Neuron (in vitro differentiated cells): ENCODE data around the gene PLEKHB2.
"Not testable (repeated sequence)": the region's sequence is repeated elsewhere in the genome, so short reads cannot be mapped to it uniquely, and the experiment has no call there.

ENCODE experiments used
- H2AFZ ChIP-seq: one replicate; pipeline ENCODE4 v1.6.1; 2013; ENCODE audit warnings: low read depth, mild to moderate bottlenecking, inconsistent platforms, low read length, moderate library complexity
- H3K27me3 ChIP-seq: one replicate; pipeline ENCODE4 v1.6.1; 2013; ENCODE audit warnings: low read length; ENCODE audit not compliant: insufficient read depth
- H3K36me3 ChIP-seq: one replicate; pipeline ENCODE4 v1.6.1; 2013; ENCODE audit warnings: low read length; ENCODE audit not compliant: insufficient read depth
- H3K4me1 ChIP-seq: one replicate; pipeline ENCODE4 v1.6.1; 2013; ENCODE audit warnings: low read length; ENCODE audit not compliant: insufficient read depth
- H3K4me3 ChIP-seq: 2 replicates; pipeline ENCODE4 v1.5.1; 2013; ENCODE audit warnings: mild to moderate bottlenecking, low read length, moderate library complexity
- H3K9me3 ChIP-seq: one replicate; pipeline ENCODE4 v1.6.1; 2013; ENCODE audit warnings: low read length

The PLEKHB2 gene

DNA sequence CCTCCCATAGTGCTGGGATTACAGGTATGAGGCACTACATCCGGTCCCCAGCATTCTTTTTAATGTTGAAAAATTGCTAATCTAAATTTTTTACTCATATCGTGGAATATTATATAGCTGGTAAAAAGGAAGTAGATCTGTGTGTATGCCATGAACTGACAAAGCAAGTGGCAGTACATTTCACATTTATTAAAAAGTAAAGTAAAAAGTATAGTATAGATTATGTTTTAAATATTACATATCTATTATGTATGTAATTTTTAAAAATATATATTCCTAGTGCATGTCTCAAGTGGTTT, 25.1 kb downstream of the PLEKHB2 start:
- H3K4me1 ChIP-seq, result no peaks in the 10 kb centered on the region
- H3K36me3 ChIP-seq, result peaks cover 60% of the 10 kb centered on the region
- H2AFZ ChIP-seq, result no peak overlapping the region
- H3K4me3 ChIP-seq, result no peak overlapping the region
- no peaks in the 10 kb centered on the region for H3K27me3 ChIP-seq
- no peaks in the 10 kb centered on the region for H3K9me3 ChIP-seq

- no peak overlapping the region for H2AFZ ChIP-seq
- H3K4me1 ChIP-seq, result no peaks in the 10 kb centered on the region
- peaks cover 37% of the 10 kb centered on the region for H3K36me3 ChIP-seq
- no peak overlapping the region for H3K4me3 ChIP-seq
- no peaks in the 10 kb centered on the region for H3K9me3 ChIP-seq
- H3K27me3 ChIP-seq, result no peaks in the 10 kb centered on the region
Observed at GRCh38 chr2:131132729-131133128, 27.6 kb downstream of the PLEKHB2 start.

- H3K4me1 ChIP-seq, result no peaks in the 10 kb centered on the region
- no peaks in the 10 kb centered on the region for H3K27me3 ChIP-seq
- H3K36me3 ChIP-seq, result peaks cover 53% of the 10 kb centered on the region
- H3K4me3 ChIP-seq, result no peak overlapping the region
- peaks cover 5% of the 10 kb centered on the region for H3K9me3 ChIP-seq
- no peak overlapping the region for H2AFZ ChIP-seq
Observed at GRCh38 chr2:131140581-131140980, 35.4 kb downstream of the PLEKHB2 start.

- Histone ChIP-seq H2AFZ (no peak overlapping the region), H3K4me1 (no peaks in the 10 kb centered on the region), H3K4me3 (no peak overlapping the region), H3K9me3 (peaks cover 5% of the 10 kb centered on the region), H3K27me3 (no peaks in the 10 kb centered on the region), H3K36me3 (peaks cover 65% of the 10 kb centered on the region)
Observed at GRCh38 chr2:131142849-131143248, 37.7 kb downstream of the PLEKHB2 start.

DNA sequence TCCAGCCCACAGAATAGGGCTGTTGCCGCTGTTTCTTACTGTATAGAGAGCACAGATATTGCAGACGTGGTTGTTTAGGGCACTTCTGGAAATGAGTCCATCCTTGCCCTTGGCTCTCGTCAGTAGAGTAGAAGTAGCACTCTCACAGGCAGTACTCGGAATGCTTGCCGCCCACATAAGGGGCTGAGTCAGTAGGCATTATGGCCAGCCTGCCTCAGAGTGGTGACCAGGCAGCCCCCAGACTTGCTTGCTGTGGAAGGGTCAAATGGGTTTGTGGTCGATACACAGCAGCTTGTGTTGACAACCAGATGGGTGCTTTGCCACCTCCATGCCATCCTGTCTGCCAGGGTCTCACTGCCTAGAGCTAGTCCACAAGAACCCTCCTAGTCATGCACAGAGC, 38.7 kb downstream of the PLEKHB2 start:
- no peak overlapping the region for H3K4me3 ChIP-seq
- H3K36me3 ChIP-seq, result peaks cover 68% of the 10 kb centered on the region
- H3K27me3 ChIP-seq, result no peaks in the 10 kb centered on the region
- peaks cover 5% of the 10 kb centered on the region for H3K9me3 ChIP-seq
- H3K4me1 ChIP-seq, result no peaks in the 10 kb centered on the region
- H2AFZ ChIP-seq, result no peak overlapping the region

DNA sequence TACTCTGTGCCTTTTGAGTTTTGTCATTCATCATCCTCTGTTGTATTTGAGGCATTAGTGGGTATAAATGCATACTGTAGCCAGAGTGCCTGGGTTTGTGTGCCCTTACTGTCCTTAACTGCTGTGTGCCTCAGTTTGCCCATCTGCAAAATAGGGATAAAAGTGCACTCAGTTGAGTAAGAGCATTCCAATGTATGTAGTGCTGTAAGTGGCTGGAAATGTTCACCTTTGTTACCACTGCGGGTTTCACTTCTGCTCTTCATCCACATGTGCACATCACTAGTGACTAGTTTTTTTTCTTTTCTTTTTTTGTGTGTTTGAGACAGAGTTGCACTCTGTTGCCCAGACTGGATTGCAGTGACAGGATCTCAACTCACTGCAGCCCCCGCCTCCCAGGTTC, 39.9 kb downstream of the PLEKHB2 start:
- Histone ChIP-seq H3K36me3 (peaks cover 67% of the 10 kb centered on the region), H2AFZ (no peak overlapping the region), H3K4me1 (no peaks in the 10 kb centered on the region), H3K4me3 (no peak overlapping the region), H3K27me3 (no peaks in the 10 kb centered on the region), H3K9me3 (peaks cover 2% of the 10 kb centered on the region)

DNA sequence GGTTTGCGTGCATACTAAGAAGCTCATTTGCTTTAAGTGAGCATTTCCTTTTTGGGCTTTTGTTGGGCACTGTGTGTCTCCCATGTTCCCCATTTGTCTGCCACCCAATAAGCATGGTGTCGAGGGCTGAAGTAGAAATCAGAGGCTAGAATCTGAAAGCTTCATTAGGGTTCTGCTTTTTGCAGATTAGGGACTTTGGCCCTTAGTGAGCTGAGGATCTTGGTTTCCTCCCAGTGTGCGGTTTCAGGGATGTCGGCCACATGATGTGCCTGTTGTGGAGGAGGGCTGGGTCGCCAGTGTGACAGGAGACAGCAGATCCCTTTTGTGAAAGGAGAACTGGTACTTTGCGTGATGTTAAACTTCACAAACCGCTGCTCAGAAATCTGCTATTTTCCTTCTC, 41.1 kb downstream of the PLEKHB2 start:
- H2AFZ ChIP-seq, result no peak overlapping the region
- no peak overlapping the region for H3K4me3 ChIP-seq
- H3K9me3 ChIP-seq, result no peaks in the 10 kb centered on the region
- no peaks in the 10 kb centered on the region for H3K4me1 ChIP-seq
- peaks cover 58% of the 10 kb centered on the region for H3K36me3 ChIP-seq
- no peaks in the 10 kb centered on the region for H3K27me3 ChIP-seq

DNA sequence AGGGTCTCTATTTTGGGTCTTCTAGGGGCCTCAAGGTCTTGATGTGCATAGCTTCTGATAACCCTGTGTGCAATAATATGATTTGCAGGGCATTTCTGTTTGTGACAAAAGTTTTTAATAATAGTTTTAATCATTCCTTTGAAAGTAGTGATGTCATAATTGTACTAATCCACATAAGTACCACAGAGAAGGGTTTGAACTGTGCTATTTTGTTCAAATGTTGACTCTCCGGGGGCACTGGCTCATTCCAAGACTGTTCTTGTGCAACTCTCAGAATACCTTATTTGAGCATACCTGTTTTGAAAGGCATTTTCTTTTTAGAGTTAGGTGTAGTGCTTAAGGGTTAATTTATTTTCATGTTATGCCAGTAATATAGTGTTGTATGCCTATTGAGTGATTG, 41.6 kb downstream of the PLEKHB2 start:
- H3K4me3 ChIP-seq, result no peak overlapping the region
- peaks cover 54% of the 10 kb centered on the region for H3K36me3 ChIP-seq
- no peaks in the 10 kb centered on the region for H3K9me3 ChIP-seq
- H3K4me1 ChIP-seq, result no peaks in the 10 kb centered on the region
- no peak overlapping the region for H2AFZ ChIP-seq
- H3K27me3 ChIP-seq, result no peaks in the 10 kb centered on the region

- H3K4me1 ChIP-seq, result no peaks in the 10 kb centered on the region
- peaks cover 47% of the 10 kb centered on the region for H3K36me3 ChIP-seq
- no peak overlapping the region for H2AFZ ChIP-seq
- H3K4me3 ChIP-seq, result no peak overlapping the region
- no peaks in the 10 kb centered on the region for H3K9me3 ChIP-seq
- H3K27me3 ChIP-seq, result no peaks in the 10 kb centered on the region
Observed at GRCh38 chr2:131148426-131148825, 43.3 kb downstream of the PLEKHB2 start.

- H3K4me1 ChIP-seq, H3K9me3 ChIP-seq, H2AFZ ChIP-seq, H3K27me3 ChIP-seq, H3K4me3 ChIP-seq: not testable (repeated sequence)
- H3K36me3 ChIP-seq, result peaks cover 32% of the 10 kb centered on the region
Observed at GRCh38 chr2:131150109-131150508, 45.0 kb downstream of the PLEKHB2 start.

DNA sequence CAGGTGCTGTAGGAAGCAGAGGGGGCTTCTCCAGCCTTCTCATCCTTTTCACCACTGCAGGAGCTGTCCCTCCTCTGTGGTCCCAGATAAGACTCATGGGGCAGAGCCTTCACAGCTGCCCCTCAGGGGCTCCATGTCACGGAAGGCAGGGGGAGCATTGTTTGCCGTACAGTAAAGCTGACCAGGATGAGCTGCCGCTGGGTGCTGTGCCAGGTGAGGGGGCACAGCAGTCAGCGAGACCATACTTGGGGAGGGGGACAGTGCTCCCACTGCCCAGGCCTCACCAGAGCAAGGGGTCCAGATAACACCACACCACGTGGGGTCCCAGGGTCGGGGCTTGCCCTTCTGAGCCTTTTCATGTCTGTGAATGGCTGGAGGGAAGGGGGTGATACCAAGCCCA, 46.3 kb downstream of the PLEKHB2 start:
- H3K4me3 ChIP-seq, result no peak overlapping the region
- H3K27me3 ChIP-seq, result no peaks in the 10 kb centered on the region
- H3K4me1 ChIP-seq, result peaks cover 3% of the 10 kb centered on the region
- no peak overlapping the region for H2AFZ ChIP-seq
- no peaks in the 10 kb centered on the region for H3K9me3 ChIP-seq
- H3K36me3 ChIP-seq, result peaks cover 30% of the 10 kb centered on the region

DNA sequence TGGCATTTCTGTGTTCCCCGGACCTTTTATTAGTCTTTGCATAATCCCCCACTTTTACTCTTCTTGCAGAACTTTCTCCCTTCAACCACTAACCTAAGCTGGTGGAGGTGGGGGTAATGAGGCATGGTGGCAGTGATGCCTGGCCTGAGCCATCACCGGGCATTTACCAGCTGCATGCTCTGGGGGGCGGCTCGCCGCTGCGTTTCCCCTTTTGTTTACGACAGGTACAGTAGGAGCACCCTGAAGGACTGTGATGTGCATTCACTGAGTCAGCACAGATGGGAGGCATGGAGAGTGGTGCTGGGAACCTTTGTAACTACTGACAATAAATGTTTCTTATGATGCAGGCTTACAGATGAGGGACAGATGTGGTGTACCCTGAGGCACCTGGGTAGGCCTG, 46.9 kb downstream of the PLEKHB2 start:
- Histone ChIP-seq H3K36me3 (peaks cover 23% of the 10 kb centered on the region), H3K4me3 (no peak overlapping the region), H3K4me1 (peaks cover 3% of the 10 kb centered on the region), H3K9me3 (no peaks in the 10 kb centered on the region), H2AFZ (no peak overlapping the region), H3K27me3 (no peaks in the 10 kb centered on the region)

GRCh38 chr2:131153529-131153928, 48.4 kb downstream of the PLEKHB2 start:
- no peak overlapping the region for H2AFZ ChIP-seq
- no peaks in the 10 kb centered on the region for H3K27me3 ChIP-seq
- H3K36me3 ChIP-seq, result peaks cover 13% of the 10 kb centered on the region
- no peak overlapping the region for H3K4me3 ChIP-seq
- peaks cover 3% of the 10 kb centered on the region for H3K4me1 ChIP-seq
- no peaks in the 10 kb centered on the region for H3K9me3 ChIP-seq

DNA sequence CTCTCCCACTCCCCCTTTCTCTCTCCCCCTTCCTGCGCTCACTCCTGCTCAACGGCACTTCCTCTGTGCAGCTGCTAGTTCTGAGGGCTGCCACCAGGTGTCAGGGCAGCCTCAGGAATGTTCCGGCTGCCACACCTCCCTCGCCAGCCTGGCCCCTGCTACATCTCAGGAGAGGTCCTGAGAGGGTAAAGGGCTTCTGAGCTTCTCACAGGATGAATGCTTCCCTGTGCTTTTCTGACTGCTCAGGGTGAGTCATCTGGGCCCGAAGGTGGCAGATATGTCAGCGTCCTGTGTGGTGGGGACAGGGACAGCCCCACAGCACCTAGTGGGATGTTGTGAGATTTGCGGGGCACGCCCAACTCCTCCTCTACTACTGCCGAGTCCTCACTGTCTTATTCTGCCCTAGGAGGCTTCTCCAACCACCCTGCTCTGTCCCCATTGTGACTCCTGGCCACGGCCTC, 49.0 kb downstream of the PLEKHB2 start:
- Histone ChIP-seq H3K4me3 (no peak overlapping the region), H3K9me3 (no peaks in the 10 kb centered on the region), H3K4me1 (peaks cover 3% of the 10 kb centered on the region), H3K27me3 (no peaks in the 10 kb centered on the region), H2AFZ (no peak overlapping the region), H3K36me3 (peaks cover 8% of the 10 kb centered on the region)
